Stimulated activated naive B cell treated with anti-CD40 and anti-IgM and Interleukin-4, amounts not matched to agents 10 μg/mL and 1 μg/mL and 100 μg/mL, for 72 hours (primary cell): ENCODE results near the gene ERC2.
A peak's percentile ranks its signal among the peaks of the same experiment; 100 is the strongest.

ENCODE experiments used
- ATAC-seq, 2 donors: fragments of 150-1000 bp; cut with Tn5 transposase; replicated peaks; 2 replicates each; pipeline ENCODE4 v1.10.0; 2021; ENCODE audit warnings: moderate library complexity in 1 of 2
- DNase-seq: peaks from one replicate; pipeline ENCODE4 v3.0.0; 2021
- H3K27ac Mint-ChIP-seq: one replicate; pipeline ENCODE4 v1.8.0; 2022; ENCODE audit warnings: mild to moderate bottlenecking, mixed read lengths
- H3K27me3 Mint-ChIP-seq, 2 donors: one replicate each; pipeline ENCODE4 v1.8.0; 2022; ENCODE audit warnings: mixed read lengths in 2 of 2
- H3K36me3 Mint-ChIP-seq, 2 donors: one replicate each; pipeline ENCODE4 v1.8.0; 2022; ENCODE audit warnings: mixed read lengths in 2 of 2, mild to moderate bottlenecking in 1 of 2
- H3K4me1 Mint-ChIP-seq, 2 donors: one replicate each; pipeline ENCODE4 v1.8.0; 2022; ENCODE audit warnings: mixed read lengths in 2 of 2, mild to moderate bottlenecking in 1 of 2
- H3K4me3 Mint-ChIP-seq, 2 donors: one replicate each; pipeline ENCODE4 v1.8.0; 2022; ENCODE audit warnings: mild to moderate bottlenecking in 2 of 2, mixed read lengths in 2 of 2, moderate library complexity in 1 of 2
- H3K9me3 Mint-ChIP-seq, 2 donors: one replicate each; pipeline ENCODE4 v1.8.0; 2022; ENCODE audit warnings: mixed read lengths in 2 of 2, mild to moderate bottlenecking in 1 of 2

ERC2 gene

GRCh38 chr3:56183529-56183928 is 284.7 kb downstream of the ERC2 start:
- DNase-seq: no peak

DNA sequence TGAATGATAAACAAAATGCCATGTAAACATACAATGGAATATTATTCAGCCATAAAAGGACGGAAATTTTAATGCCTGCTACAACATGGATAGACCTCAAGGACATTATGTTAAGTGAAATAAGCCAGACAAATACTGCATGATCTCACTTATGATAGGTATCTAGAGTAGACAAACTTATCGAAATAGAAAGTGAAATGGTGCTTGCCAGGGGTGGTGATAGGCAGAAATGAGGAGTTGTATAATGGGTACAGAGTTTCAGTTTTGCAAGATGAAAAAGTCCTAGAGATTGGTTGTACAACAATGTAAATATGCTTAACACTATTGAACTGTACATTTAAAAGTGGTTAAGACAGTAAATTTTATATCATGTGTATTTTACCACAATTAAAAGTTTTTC is 287.8 kb downstream of the ERC2 start:
- Mint-ChIP-seq H3K27ac (no peak overlapping the region), H3K9me3 (peaks cover 2 to 5% of the 10 kb centered on the region in 2 donors), H3K36me3 (no peaks in the 10 kb centered on the region), H3K27me3 (peaks cover 0 to 3% of the 10 kb centered on the region in 2 donors), H3K4me1 (no peaks in the 10 kb centered on the region), H3K4me3 (no peak overlapping the region)
- ATAC-seq: no peak
- no peak for DNase-seq

More at GRCh38 chr3:56183529-56183928, 284.7 kb downstream of the ERC2 start:
- Mint-ChIP-seq H3K4me3 (no peak overlapping the region), H3K9me3 (peaks cover 2 to 5% of the 10 kb centered on the region in 2 donors), H3K27ac (no peak overlapping the region), H3K36me3 (no peaks in the 10 kb centered on the region), H3K27me3 (peaks cover 0 to 6% of the 10 kb centered on the region in 2 donors), H3K4me1 (no peaks in the 10 kb centered on the region)
- no peak for ATAC-seq

DNA sequence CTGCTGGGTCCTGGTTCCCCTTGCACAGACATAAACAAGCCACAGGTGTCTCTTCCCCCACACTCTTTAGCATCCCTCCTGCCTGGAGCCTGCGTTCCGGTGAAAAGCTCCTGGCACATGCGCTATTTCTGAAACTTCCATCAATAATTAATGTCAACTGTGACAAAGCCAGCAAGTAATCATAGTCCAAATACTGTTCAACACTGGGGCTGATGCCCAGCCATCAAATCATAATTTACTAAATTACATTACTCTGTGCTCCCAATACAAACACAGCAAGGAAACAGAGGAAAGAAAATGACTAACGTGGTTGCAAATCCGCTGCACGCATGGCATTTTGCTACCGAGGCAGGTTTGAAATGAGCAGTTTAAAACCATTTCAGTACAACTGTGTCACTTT is 294.7 kb downstream of the ERC2 start:
- H3K4me1 Mint-ChIP-seq: no peaks in the 10 kb centered on the region

GRCh38 chr3:56164436-56164835 is 303.8 kb downstream of the ERC2 start:
- H3K27me3 Mint-ChIP-seq: no peaks in the 10 kb centered on the region
- H3K4me1 Mint-ChIP-seq: no peaks in the 10 kb centered on the region
- peaks cover 10 to 11% of the 10 kb centered on the region in 2 donors for H3K9me3 Mint-ChIP-seq
- no peak for DNase-seq
- no peaks in the 10 kb centered on the region for H3K36me3 Mint-ChIP-seq
- no peak overlapping the region for H3K27ac Mint-ChIP-seq
- no peak overlapping the region for H3K4me3 Mint-ChIP-seq
- no peak for ATAC-seq

More for the DNA sequence above, 294.7 kb downstream of the ERC2 start:
- Mint-ChIP-seq H3K4me3 (no peak overlapping the region), H3K27me3 (peaks cover 6 to 9% of the 10 kb centered on the region in 2 donors), H3K27ac (no peak overlapping the region), H3K36me3 (no peaks in the 10 kb centered on the region), H3K9me3 (no peaks in the 10 kb centered on the region)
- ATAC-seq (no peak), DNase-seq (no peak)

DNA sequence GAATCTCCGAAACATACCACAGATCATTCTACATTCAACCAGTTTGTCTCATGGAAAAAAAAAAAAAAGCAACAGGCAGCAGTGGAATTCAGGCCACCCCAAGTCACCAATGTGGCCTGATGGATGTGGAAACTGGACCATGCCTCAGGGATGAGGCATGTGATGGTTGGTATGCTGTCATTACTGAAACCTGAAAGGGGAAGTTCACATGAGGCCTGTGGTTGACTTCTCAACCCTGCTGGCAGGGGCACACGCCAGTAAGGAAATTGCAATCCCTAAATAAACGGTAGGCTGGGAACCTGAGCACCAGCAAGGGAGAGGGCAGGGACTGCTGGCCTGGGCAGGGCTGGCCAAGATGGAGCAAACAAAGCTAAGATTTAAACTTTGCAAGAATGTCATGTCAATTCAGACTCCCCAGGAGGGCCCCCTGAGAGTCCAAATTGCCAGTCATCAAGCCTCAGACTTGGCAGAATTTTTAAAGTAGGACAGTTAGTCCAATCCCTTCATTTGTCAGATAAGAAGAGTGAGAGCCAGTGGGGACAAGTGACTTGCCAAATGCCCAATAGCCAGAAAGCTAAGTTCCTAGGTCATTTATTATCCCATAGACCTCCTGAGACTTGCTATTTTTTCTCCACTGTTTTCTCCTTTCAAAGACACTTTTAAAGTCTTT is 310.4 kb downstream of the ERC2 start:
- DNase-seq (no peak), ATAC-seq (peak; percentile 83 to 84)
- Mint-ChIP-seq H3K4me1 (peaks cover 7% of the 10 kb centered on the region in 2 donors), H3K4me3 (no peak overlapping the region), H3K9me3 (peaks cover 10 to 11% of the 10 kb centered on the region in 2 donors), H3K36me3 (no peaks in the 10 kb centered on the region), H3K27ac (peak overlapping the region; percentile 26), H3K27me3 (no peaks in the 10 kb centered on the region)

DNA sequence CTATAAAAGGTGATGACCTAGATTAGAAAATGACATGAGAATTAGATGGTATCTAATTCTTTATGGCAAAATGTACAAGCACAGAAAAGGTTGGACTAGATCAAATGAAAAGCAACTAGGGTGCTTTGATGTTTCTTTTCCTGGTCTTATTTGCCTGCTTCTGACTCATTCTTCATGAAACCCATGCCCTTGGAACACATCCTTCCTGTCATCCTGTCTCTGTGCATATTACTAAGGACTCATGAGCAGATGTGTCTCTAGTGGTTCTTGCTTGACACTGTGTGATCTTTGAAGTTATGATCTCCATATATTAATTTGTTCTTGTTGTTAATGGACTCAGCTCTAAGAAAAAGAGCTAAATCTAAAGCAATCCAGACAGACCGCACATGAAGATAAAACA is 314.0 kb downstream of the ERC2 start:
- no peaks in the 10 kb centered on the region for H3K36me3 Mint-ChIP-seq
- no peaks in the 10 kb centered on the region for H3K27me3 Mint-ChIP-seq
- no peak overlapping the region for H3K27ac Mint-ChIP-seq
- H3K4me1 Mint-ChIP-seq: peaks cover 7% of the 10 kb centered on the region in 2 donors
- H3K9me3 Mint-ChIP-seq: no peaks in the 10 kb centered on the region
- no peak overlapping the region for H3K4me3 Mint-ChIP-seq
- ATAC-seq: no peak
- DNase-seq: no peak

DNA sequence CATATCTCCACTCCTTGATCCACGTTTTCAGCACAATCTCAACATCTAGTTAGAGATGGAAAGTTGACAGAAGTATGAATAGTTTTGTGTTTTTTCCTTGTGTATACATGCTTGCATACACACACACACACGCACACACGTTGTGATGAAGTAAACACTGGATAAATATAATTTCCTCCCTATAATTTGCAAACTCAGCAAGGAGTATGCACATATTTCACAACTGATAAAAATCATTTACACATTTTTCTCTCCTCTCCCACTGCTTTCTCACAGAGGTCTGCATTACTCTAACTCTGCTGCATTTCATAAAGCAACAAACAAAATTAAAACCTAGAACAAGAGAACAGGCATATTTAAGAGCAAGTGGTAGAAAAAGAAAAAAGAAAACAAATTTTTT is 320.9 kb downstream of the ERC2 start:
- no peaks in the 10 kb centered on the region for H3K4me1 Mint-ChIP-seq
- H3K27me3 Mint-ChIP-seq: peaks cover 0 to 6% of the 10 kb centered on the region in 2 donors
- H3K9me3 Mint-ChIP-seq: peaks cover 0 to 2% of the 10 kb centered on the region in 2 donors
- H3K27ac Mint-ChIP-seq: no peak overlapping the region
- no peak for ATAC-seq
- H3K36me3 Mint-ChIP-seq: no peaks in the 10 kb centered on the region
- no peak overlapping the region for H3K4me3 Mint-ChIP-seq
- no peak for DNase-seq

GRCh38 chr3:56145410-56145809 is 322.9 kb downstream of the ERC2 start:
- ATAC-seq (no peak), DNase-seq (no peak)
- no peak overlapping the region for H3K4me3 Mint-ChIP-seq
- H3K36me3 Mint-ChIP-seq: no peaks in the 10 kb centered on the region
- H3K4me1 Mint-ChIP-seq: no peaks in the 10 kb centered on the region
- H3K9me3 Mint-ChIP-seq: peaks cover 0 to 4% of the 10 kb centered on the region in 2 donors
- no peak overlapping the region for H3K27ac Mint-ChIP-seq
- peaks cover 0 to 6% of the 10 kb centered on the region in 2 donors for H3K27me3 Mint-ChIP-seq

DNA sequence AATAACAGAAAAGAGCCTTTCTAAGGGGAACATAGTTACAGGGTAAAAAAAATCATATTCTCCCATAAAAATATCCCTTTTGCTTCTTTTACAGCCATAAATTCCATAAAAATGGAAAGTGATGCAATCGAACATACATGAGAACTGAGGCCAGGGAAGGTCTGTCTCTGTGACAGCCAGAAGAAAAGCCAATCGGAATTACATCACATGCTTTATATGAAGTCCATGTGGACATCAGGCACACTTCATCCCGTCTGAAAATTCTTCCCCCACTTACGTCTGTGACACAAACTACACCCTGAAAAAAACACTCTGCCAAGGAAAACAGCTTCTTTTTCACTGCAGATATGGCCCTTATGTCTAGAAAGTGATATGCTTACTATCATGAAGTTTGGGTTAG is 323.5 kb downstream of the ERC2 start:
- no peak overlapping the region for H3K27ac Mint-ChIP-seq
- H3K4me3 Mint-ChIP-seq: no peak overlapping the region
- no peak for ATAC-seq
- H3K36me3 Mint-ChIP-seq: no peaks in the 10 kb centered on the region
- no peaks in the 10 kb centered on the region for H3K4me1 Mint-ChIP-seq
- no peak for DNase-seq
- peaks cover 0 to 6% of the 10 kb centered on the region in 2 donors for H3K27me3 Mint-ChIP-seq
- peaks cover 0 to 4% of the 10 kb centered on the region in 2 donors for H3K9me3 Mint-ChIP-seq

- no peak overlapping the region for H3K27ac Mint-ChIP-seq
These were observed 330.9 kb downstream of the ERC2 start for GRCh38 chr3:56137415-56137814.

GRCh38 chr3:56136514-56136913 is 331.8 kb downstream of the ERC2 start:
- H3K27ac Mint-ChIP-seq: no peak overlapping the region
- no peak for ATAC-seq

More at GRCh38 chr3:56137415-56137814, 330.9 kb downstream of the ERC2 start:
- H3K9me3 Mint-ChIP-seq: peaks cover 0 to 3% of the 10 kb centered on the region in 2 donors
- no peak for DNase-seq
- no peak overlapping the region for H3K4me3 Mint-ChIP-seq
- ATAC-seq: no peak
- H3K4me1 Mint-ChIP-seq: no peaks in the 10 kb centered on the region
- H3K36me3 Mint-ChIP-seq: no peaks in the 10 kb centered on the region
- H3K27me3 Mint-ChIP-seq: no peaks in the 10 kb centered on the region

GRCh38 chr3:56135941-56136340 is 332.3 kb downstream of the ERC2 start:
- Mint-ChIP-seq H3K36me3 (no peaks in the 10 kb centered on the region), H3K27me3 (no peaks in the 10 kb centered on the region), H3K9me3 (no peaks in the 10 kb centered on the region), H3K4me3 (no peak overlapping the region), H3K4me1 (no peaks in the 10 kb centered on the region), H3K27ac (no peak overlapping the region)
- ATAC-seq (no peak), DNase-seq (no peak)

More at GRCh38 chr3:56136514-56136913, 331.8 kb downstream of the ERC2 start:
- Mint-ChIP-seq H3K4me1 (no peaks in the 10 kb centered on the region), H3K9me3 (no peaks in the 10 kb centered on the region), H3K36me3 (no peaks in the 10 kb centered on the region), H3K27me3 (no peaks in the 10 kb centered on the region), H3K4me3 (no peak overlapping the region)
- DNase-seq: no peak

- H3K27ac Mint-ChIP-seq: no peak overlapping the region
- no peaks in the 10 kb centered on the region for H3K9me3 Mint-ChIP-seq
- ATAC-seq: no peak
- no peaks in the 10 kb centered on the region for H3K4me1 Mint-ChIP-seq
- DNase-seq: no peak
- no peaks in the 10 kb centered on the region for H3K36me3 Mint-ChIP-seq
- no peaks in the 10 kb centered on the region for H3K27me3 Mint-ChIP-seq
- no peak overlapping the region for H3K4me3 Mint-ChIP-seq
These were observed 334.8 kb downstream of the ERC2 start for GRCh38 chr3:56133423-56133822.

GRCh38 chr3:56132762-56133161 is 335.5 kb downstream of the ERC2 start:
- H3K4me3 Mint-ChIP-seq: no peak overlapping the region
- H3K9me3 Mint-ChIP-seq: no peaks in the 10 kb centered on the region

GRCh38 chr3:56131974-56132590 is 336.2 kb downstream of the ERC2 start:
- no peak for ATAC-seq
- Mint-ChIP-seq H3K36me3 (no peaks in the 10 kb centered on the region), H3K4me3 (no peak overlapping the region), H3K27ac (no peak overlapping the region), H3K4me1 (no peaks in the 10 kb centered on the region), H3K27me3 (no peaks in the 10 kb centered on the region), H3K9me3 (peaks cover 0 to under 1% of the 10 kb centered on the region in 2 donors)
- no peak for DNase-seq

More at GRCh38 chr3:56132762-56133161, 335.5 kb downstream of the ERC2 start:
- DNase-seq (no peak), ATAC-seq (no peak)
- H3K4me1 Mint-ChIP-seq: no peaks in the 10 kb centered on the region
- no peaks in the 10 kb centered on the region for H3K27me3 Mint-ChIP-seq
- no peaks in the 10 kb centered on the region for H3K36me3 Mint-ChIP-seq
- no peak overlapping the region for H3K27ac Mint-ChIP-seq
